ENCODE data around the gene TFR2. TPM values are rescaled to one million over a fixed set of nuclear protein-coding genes. Genes with fewer than 3 reads are reported as not detected.

TFR2 gene
- total and polyA plus RNA-seq, 9 of the 15 experiments (the other 6 are each of a cell fraction or from before 2014, with no cell fraction given): 3.8 to 123 (median 51.1) TPM

DNA sequence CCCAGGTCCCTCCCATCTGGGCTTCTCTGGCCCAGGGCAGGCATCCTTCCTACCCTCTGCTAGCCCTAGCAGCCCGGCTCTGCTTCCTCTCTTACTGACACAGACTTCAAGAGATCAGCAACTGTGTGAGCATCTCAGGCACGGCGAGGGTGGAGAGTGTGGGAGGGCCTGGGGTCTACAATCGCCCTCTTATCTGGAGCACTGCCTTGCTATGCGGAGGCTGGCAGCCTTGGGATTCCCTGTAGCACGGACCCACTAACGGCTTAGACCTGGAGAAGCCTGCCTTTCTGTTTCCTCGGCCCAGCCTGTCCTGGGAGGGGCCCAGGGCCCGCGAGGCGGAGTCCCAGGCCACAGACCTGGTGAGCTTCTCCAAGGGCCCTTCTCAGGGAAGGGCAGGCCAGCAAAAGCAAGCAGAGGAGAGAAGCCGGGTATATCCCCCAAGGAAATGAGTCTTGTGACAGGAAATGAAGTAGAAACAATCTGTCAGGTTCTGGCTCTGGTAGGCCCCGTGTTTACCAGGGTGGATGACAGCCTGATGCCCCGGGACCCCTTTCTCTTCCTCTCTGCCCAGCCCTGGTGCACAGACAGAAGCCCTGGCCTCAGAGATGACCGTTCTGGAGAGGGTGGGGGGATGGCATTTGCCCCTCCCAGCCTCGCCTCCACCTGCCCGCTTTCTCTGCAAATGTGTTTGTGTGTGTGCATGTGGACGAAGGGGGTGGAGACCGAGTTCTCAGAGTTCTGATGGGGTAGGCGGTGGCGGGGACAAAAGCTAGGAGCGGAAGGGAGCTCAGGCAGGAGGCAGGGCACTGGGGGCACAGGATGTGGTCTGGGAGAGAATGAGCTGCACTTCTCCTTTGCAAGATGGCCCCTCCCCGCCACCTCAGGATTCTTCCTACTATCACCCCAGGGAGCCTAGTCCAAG is 58.0 kb downstream of the TFR2 start (continued):
- 0 out of 2 replicates have a peak, but pooled peaks have one; percentile 9 for TF ChIP-seq CEBPG (CRISPR knock-in tag; IDR thresholded peaks at IDR 0.05)
- no peak for TF ChIP-seq CEBPG (tag; conservative IDR thresholded peaks at IDR 0.05 in 1 of 2, IDR thresholded peaks at IDR 0.05 in 1 of 2)
- TF ChIP-seq RBFOX2 (IDR thresholded peaks at IDR 0.05; ENCODE audit: low read depth, low read length): 0 out of 2 replicates have a peak, but pooled peaks have one; percentile 14
- no peak for TF ChIP-seq SUPT5H (IDR thresholded peaks at IDR 0.05)
- no peak for TF ChIP-seq BRF1 (IDR thresholded peaks at IDR 0.05; ENCODE audit: borderline replicate concordance, extremely low read depth, insufficient read length)
- no peak for TF ChIP-seq SAFB (IDR thresholded peaks at IDR 0.05; ENCODE audit: borderline replicate concordance, low read depth, low read length)
- TF ChIP-seq, protein P1, sequence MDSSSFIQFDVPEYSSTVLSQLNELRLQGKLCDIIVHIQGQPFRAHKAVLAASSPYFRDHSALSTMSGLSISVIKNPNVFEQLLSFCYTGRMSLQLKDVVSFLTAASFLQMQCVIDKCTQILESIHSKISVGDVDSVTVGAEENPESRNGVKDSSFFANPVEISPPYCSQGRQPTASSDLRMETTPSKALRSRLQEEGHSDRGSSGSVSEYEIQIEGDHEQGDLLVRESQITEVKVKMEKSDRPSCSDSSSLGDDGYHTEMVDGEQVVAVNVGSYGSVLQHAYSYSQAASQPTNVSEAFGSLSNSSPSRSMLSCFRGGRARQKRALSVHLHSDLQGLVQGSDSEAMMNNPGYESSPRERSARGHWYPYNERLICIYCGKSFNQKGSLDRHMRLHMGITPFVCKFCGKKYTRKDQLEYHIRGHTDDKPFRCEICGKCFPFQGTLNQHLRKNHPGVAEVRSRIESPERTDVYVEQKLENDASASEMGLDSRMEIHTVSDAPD (CRISPR knock-in tag; IDR thresholded peaks at IDR 0.05): no peak
- TF ChIP-seq, protein P2, sequence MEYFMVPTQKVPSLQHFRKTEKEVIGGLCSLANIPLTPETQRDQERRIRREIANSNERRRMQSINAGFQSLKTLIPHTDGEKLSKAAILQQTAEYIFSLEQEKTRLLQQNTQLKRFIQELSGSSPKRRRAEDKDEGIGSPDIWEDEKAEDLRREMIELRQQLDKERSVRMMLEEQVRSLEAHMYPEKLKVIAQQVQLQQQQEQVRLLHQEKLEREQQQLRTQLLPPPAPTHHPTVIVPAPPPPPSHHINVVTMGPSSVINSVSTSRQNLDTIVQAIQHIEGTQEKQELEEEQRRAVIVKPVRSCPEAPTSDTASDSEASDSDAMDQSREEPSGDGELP (CRISPR knock-in tag; IDR thresholded peaks at IDR 0.05; ENCODE audit: borderline replicate concordance): 0 out of 2 replicates have a peak, but pooled peaks have one; percentile 31
- no peak for TF ChIP-seq VEZF1 (CRISPR knock-in tag; IDR thresholded peaks at IDR 0.05)
- no peak for TF ChIP-seq HMG20A (CRISPR knock-in tag; conservative IDR thresholded peaks at IDR 0.05)
- TF ChIP-seq ZKSCAN1 (IDR thresholded peaks at IDR 0.05; ENCODE audit: low read depth, low read length): no peak
- peak; percentile 50; the same call in 1 of the 2 replicates for TF ChIP-seq ETV5 (CRISPR knock-in tag; IDR thresholded peaks at IDR 0.05; ENCODE audit: low read depth)
- TF ChIP-seq ZNF124 (CRISPR knock-in tag; IDR thresholded peaks at IDR 0.05): no peak
- no peak for TF ChIP-seq ASH1L (IDR thresholded peaks at IDR 0.05; ENCODE audit: borderline replicate concordance, low read depth, partially characterized antibody)
- TF ChIP-seq, protein P3, sequence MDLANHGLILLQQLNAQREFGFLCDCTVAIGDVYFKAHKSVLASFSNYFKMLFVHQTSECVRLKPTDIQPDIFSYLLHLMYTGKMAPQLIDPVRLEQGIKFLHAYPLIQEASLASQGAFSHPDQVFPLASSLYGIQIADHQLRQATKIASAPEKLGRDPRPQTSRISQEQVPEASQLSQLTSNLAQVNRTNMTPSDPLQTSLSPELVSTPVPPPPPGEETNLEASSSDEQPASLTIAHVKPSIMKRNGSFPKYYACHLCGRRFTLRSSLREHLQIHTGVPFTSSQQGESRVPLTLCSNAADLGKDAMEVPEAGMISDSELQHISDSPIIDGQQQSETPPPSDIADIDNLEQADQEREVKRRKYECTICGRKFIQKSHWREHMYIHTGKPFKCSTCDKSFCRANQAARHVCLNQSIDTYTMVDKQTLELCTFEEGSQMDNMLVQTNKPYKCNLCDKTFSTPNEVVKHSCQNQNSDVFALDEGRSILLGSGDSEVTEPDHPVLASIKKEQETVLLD (IDR thresholded peaks at IDR 0.05): no peak
- no peak for TF ChIP-seq CCAR2 (IDR thresholded peaks at IDR 0.05; ENCODE audit: low read depth, low read length)
- no peak for TF ChIP-seq ZNF134 (CRISPR knock-in tag; conservative IDR thresholded peaks at IDR 0.05)
- TF ChIP-seq CHD4 (IDR thresholded peaks at IDR 0.05; ENCODE audit: insufficient read depth, insufficient replicate concordance, low read depth, low read length, poor library complexity, severe bottlenecking): no peak

Measured in K562 (cell line).